Activated naive CD8-positive, alpha-beta T cell treated with anti-CD3 and anti-CD28 coated beads, Interleukin-2, amount 10 ng/mL, durations not matched to agents 7 days and 5 days (primary cell): Measurements from ENCODE around the gene DCAF10. TPM values are rescaled to one million over a fixed set of nuclear protein-coding genes. Genes with fewer than 3 reads are reported as not detected.

Experiments
- ATAC-seq: fragments of 150-1000 bp; cut with Tn5 transposase; one replicate; pipeline ENCODE4 v1.10.0; 2021; ENCODE audit warnings: low read depth, moderate library complexity
- POLR2A ChIA-PET: fragments of 350-600 bp; sonication (Branson Sonifier 250); formaldehyde crosslinking; loops from one replicate; lab custom pipeline; 2021; ENCODE audit warnings: antibody characterized with exemption; lab: Charles Lee
- DNase-seq: peaks from one replicate; pipeline ENCODE4 v3.0.0; 2021
- H3K27ac Mint-ChIP-seq: one replicate; pipeline ENCODE4 v1.8.0; 2022; ENCODE audit warnings: mild to moderate bottlenecking, mixed read lengths
- H3K27me3 Mint-ChIP-seq: one replicate; pipeline ENCODE4 v1.8.0; 2022; ENCODE audit warnings: mild to moderate bottlenecking, moderate library complexity, mixed read lengths
- H3K36me3 Mint-ChIP-seq: one replicate; pipeline ENCODE4 v1.8.0; 2021; ENCODE audit warnings: mild to moderate bottlenecking, mixed read lengths
- H3K4me1 Mint-ChIP-seq: one replicate; pipeline ENCODE4 v1.8.0; 2021; ENCODE audit warnings: mixed read lengths
- H3K4me3 Mint-ChIP-seq: one replicate; pipeline ENCODE4 v1.8.0; 2022; ENCODE audit warnings: mild to moderate bottlenecking, moderate library complexity, mixed read lengths
- H3K9me3 Mint-ChIP-seq: one replicate; pipeline ENCODE4 v1.8.0; 2021; ENCODE audit warnings: mixed read lengths
- total RNA-seq, 2 experiments: library from RNA; stranded (reverse); gene quantifications; one replicate each; pipeline ENCODE4 v1.2.3, GENCODE V29; 2021

Gene DCAF10
- total RNA-seq, 2 experiments from 2014 or later: 19.5 to 19.8 TPM

- no peak overlapping the region for H3K4me3 Mint-ChIP-seq
- POLR2A ChIA-PET: no interaction called here
- H3K36me3 Mint-ChIP-seq: peaks cover 27% of the 10 kb centered on the region
- H3K27ac Mint-ChIP-seq: no peak overlapping the region
- no peak for DNase-seq
- no peaks in the 10 kb centered on the region for H3K9me3 Mint-ChIP-seq
- peaks cover 1% of the 10 kb centered on the region for H3K4me1 Mint-ChIP-seq
- ATAC-seq: no peak
- no peaks in the 10 kb centered on the region for H3K27me3 Mint-ChIP-seq
Observed at GRCh38 chr9:37769995-37770394, 30.6 kb upstream of the DCAF10 start.

- ATAC-seq: no peak
- POLR2A ChIA-PET: interaction anchor here (2.5 kb wide), 1 partner anchor 9 kb away, joined by 11 read pairs; the partner anchor contains the start of gene EXOSC3
- Mint-ChIP-seq H3K9me3 (no peaks in the 10 kb centered on the region), H3K36me3 (peaks cover 31% of the 10 kb centered on the region), H3K4me1 (peaks cover 9% of the 10 kb centered on the region), H3K27ac (no peak overlapping the region), H3K27me3 (no peaks in the 10 kb centered on the region), H3K4me3 (no peak overlapping the region)
- DNase-seq: no peak
Observed at GRCh38 chr9:37775216-37775919, 25.2 kb upstream of the DCAF10 start.

- no peaks in the 10 kb centered on the region for H3K27me3 Mint-ChIP-seq
- H3K4me1 Mint-ChIP-seq: peaks cover 10% of the 10 kb centered on the region
- DNase-seq (no peak), ATAC-seq (no peak)
- no peak overlapping the region for H3K27ac Mint-ChIP-seq
- no peaks in the 10 kb centered on the region for H3K9me3 Mint-ChIP-seq
- POLR2A ChIA-PET: interaction anchor here (0.6 to 2.5 kb wide), 3 partner anchors 9 to 24 kb away, joined by 4 to 11 read pairs (median 6); partner anchors contain the start of genes DCAF10 and EXOSC3
- no peak overlapping the region for H3K4me3 Mint-ChIP-seq
- H3K36me3 Mint-ChIP-seq: peaks cover 37% of the 10 kb centered on the region
Observed at GRCh38 chr9:37776328-37776727, 24.3 kb upstream of the DCAF10 start.

- DNase-seq: no peak
- POLR2A ChIA-PET: no interaction called here
- Mint-ChIP-seq H3K27ac (no peak overlapping the region), H3K36me3 (peaks cover 47% of the 10 kb centered on the region), H3K9me3 (no peaks in the 10 kb centered on the region), H3K4me3 (no peak overlapping the region), H3K27me3 (no peaks in the 10 kb centered on the region), H3K4me1 (peaks cover 27% of the 10 kb centered on the region)
- no peak for ATAC-seq
Observed at GRCh38 chr9:37778534-37778933, 22.1 kb upstream of the DCAF10 start.

GRCh38 chr9:37784291-37784615 lies 16.3 kb upstream of the DCAF10 start:
- Mint-ChIP-seq H3K4me3 (peak overlapping the region; percentile 98), H3K9me3 (no peaks in the 10 kb centered on the region), H3K36me3 (peaks cover 31% of the 10 kb centered on the region), H3K4me1 (peaks cover 28% of the 10 kb centered on the region), H3K27ac (peak overlapping the region; percentile 97), H3K27me3 (no peaks in the 10 kb centered on the region)
- DNase-seq: no peak
- POLR2A ChIA-PET: interaction anchor here (0.7 to 2.7 kb wide), 14 partner anchors 9 to 299 kb away, joined by 3 to 28 read pairs (median 4); partner anchors contain the start of genes DCAF10, POLR1E, SLC25A51 and TOMM5
- peak; percentile 3 for ATAC-seq

- peaks cover 26% of the 10 kb centered on the region for H3K36me3 Mint-ChIP-seq
- no peaks in the 10 kb centered on the region for H3K27me3 Mint-ChIP-seq
- H3K4me1 Mint-ChIP-seq: peaks cover 26% of the 10 kb centered on the region
- no peaks in the 10 kb centered on the region for H3K9me3 Mint-ChIP-seq
- ATAC-seq (peak; percentile 92), DNase-seq (peak; percentile 88)
- peak within 1 kb of the TSS; percentile 98 for H3K4me3 Mint-ChIP-seq
- H3K27ac Mint-ChIP-seq: peak within 1 kb of the TSS; percentile 97
- POLR2A ChIA-PET: interaction anchor here (0.7 to 2.7 kb wide), 16 partner anchors 10 to 300 kb away, joined by 3 to 28 read pairs (median 4); partner anchors contain the start of genes DCAF10, POLR1E, SLC25A51 and TOMM5
Observed at GRCh38 chr9:37784616-37785483, 15.7 kb upstream of the DCAF10 start, which contains the start of gene EXOSC3. TSS of gene EXOSC3 (minus strand) at chr9:37785064. CDS start at chr9:37785044, 20 bp downstream.

GRCh38 chr9:37787059-37787458 lies 13.5 kb upstream of the DCAF10 start:
- POLR2A ChIA-PET: interaction anchor here (1.0 kb wide), 1 partner anchor 13 kb away, joined by 4 read pairs; the partner anchor contains the start of gene DCAF10
- H3K36me3 Mint-ChIP-seq: peaks cover 21% of the 10 kb centered on the region
- no peaks in the 10 kb centered on the region for H3K27me3 Mint-ChIP-seq
- H3K9me3 Mint-ChIP-seq: no peaks in the 10 kb centered on the region
- ATAC-seq: no peak
- peak; percentile 41 for DNase-seq
- H3K4me1 Mint-ChIP-seq: peaks cover 22% of the 10 kb centered on the region
- H3K4me3 Mint-ChIP-seq: no peak overlapping the region
- H3K27ac Mint-ChIP-seq: no peak overlapping the region

- POLR2A ChIA-PET: interaction anchor here (0.6 kb wide), 1 partner anchor 239 kb away, joined by 3 read pairs; no protein-coding TSS in a partner anchor
- Mint-ChIP-seq H3K27me3 (no peaks in the 10 kb centered on the region), H3K4me1 (peaks cover 12% of the 10 kb centered on the region), H3K9me3 (no peaks in the 10 kb centered on the region), H3K36me3 (peaks cover 13% of the 10 kb centered on the region), H3K4me3 (no peak overlapping the region), H3K27ac (no peak overlapping the region)
- DNase-seq (no peak), ATAC-seq (no peak)
Observed at GRCh38 chr9:37788332-37788731, 12.3 kb upstream of the DCAF10 start.

GRCh38 chr9:37790096-37790495 lies 10.5 kb upstream of the DCAF10 start:
- DNase-seq (no peak), ATAC-seq (no peak)
- no peak overlapping the region for H3K4me3 Mint-ChIP-seq
- POLR2A ChIA-PET: no interaction called here
- peaks cover 9% of the 10 kb centered on the region for H3K4me1 Mint-ChIP-seq
- no peaks in the 10 kb centered on the region for H3K27me3 Mint-ChIP-seq
- no peaks in the 10 kb centered on the region for H3K9me3 Mint-ChIP-seq
- peaks cover 10% of the 10 kb centered on the region for H3K36me3 Mint-ChIP-seq
- H3K27ac Mint-ChIP-seq: no peak overlapping the region

- no peak for ATAC-seq
- H3K27me3 Mint-ChIP-seq: no peaks in the 10 kb centered on the region
- H3K27ac Mint-ChIP-seq: no peak overlapping the region
- DNase-seq: no peak
- H3K9me3 Mint-ChIP-seq: no peaks in the 10 kb centered on the region
- POLR2A ChIA-PET: no interaction called here
- no peak overlapping the region for H3K4me3 Mint-ChIP-seq
- H3K36me3 Mint-ChIP-seq: peaks cover 11% of the 10 kb centered on the region
- peaks cover 10% of the 10 kb centered on the region for H3K4me1 Mint-ChIP-seq
Observed at GRCh38 chr9:37792122-37792521, 8.5 kb upstream of the DCAF10 start.

GRCh38 chr9:37796232-37796631 lies 4.4 kb upstream of the DCAF10 start:
- H3K4me3 Mint-ChIP-seq: no peak overlapping the region
- H3K36me3 Mint-ChIP-seq: peaks cover 12% of the 10 kb centered on the region
- no peak for ATAC-seq
- H3K4me1 Mint-ChIP-seq: peaks cover 27% of the 10 kb centered on the region
- no peaks in the 10 kb centered on the region for H3K27me3 Mint-ChIP-seq
- no peak for DNase-seq
- no peaks in the 10 kb centered on the region for H3K9me3 Mint-ChIP-seq
- POLR2A ChIA-PET: no interaction called here
- no peak overlapping the region for H3K27ac Mint-ChIP-seq

- POLR2A ChIA-PET: interaction anchor here (3.3 kb wide), 1 partner anchor 14 kb away, joined by 28 read pairs; the partner anchor contains the start of gene EXOSC3
- peak; percentile 23 for ATAC-seq
- Mint-ChIP-seq H3K4me3 (peak overlapping the region; percentile 91), H3K4me1 (peaks cover 39% of the 10 kb centered on the region), H3K27ac (peak overlapping the region; percentile 72), H3K36me3 (peaks cover 9% of the 10 kb centered on the region), H3K27me3 (no peaks in the 10 kb centered on the region), H3K9me3 (no peaks in the 10 kb centered on the region)
- DNase-seq: no peak
Observed at GRCh38 chr9:37798677-37799076, 1.9 kb upstream of the DCAF10 start.

GRCh38 chr9:37801287-37801850 lies 772 bp downstream of the DCAF10 start:
- peaks cover 16% of the 10 kb centered on the region for H3K36me3 Mint-ChIP-seq
- no peak for DNase-seq
- H3K4me1 Mint-ChIP-seq: peaks cover 34% of the 10 kb centered on the region

More at GRCh38 chr9:37801287-37801850, 772 bp downstream of the DCAF10 start:
- H3K27ac Mint-ChIP-seq: peak overlapping the region; percentile 64
- no peaks in the 10 kb centered on the region for H3K27me3 Mint-ChIP-seq
- H3K9me3 Mint-ChIP-seq: no peaks in the 10 kb centered on the region
- peak; percentile 43 for ATAC-seq
- POLR2A ChIA-PET: interaction anchor here (1.0 to 2.0 kb wide), 6 partner anchors 11 to 209 kb away, joined by 3 to 27 read pairs (median 5); partner anchors contain the start of genes EXOSC3, SLC25A51 and TOMM5
- H3K4me3 Mint-ChIP-seq: peak overlapping the region; percentile 91
